HG03103 (cell line): ENCODE results near the gene SPARCL1.
"Not testable (repeated sequence)": the region's sequence is repeated elsewhere in the genome, so short reads cannot be mapped to it uniquely, and the experiment has no call there.

Experiments
- ATAC-seq: cut with Tn5 transposase; IDR thresholded peaks from one replicate; pipeline ENCODE4 v1.9.1; 2021; ENCODE audit warnings: low read depth; ENCODE audit not compliant: unreplicated experiment

SPARCL1 gene, protein sequence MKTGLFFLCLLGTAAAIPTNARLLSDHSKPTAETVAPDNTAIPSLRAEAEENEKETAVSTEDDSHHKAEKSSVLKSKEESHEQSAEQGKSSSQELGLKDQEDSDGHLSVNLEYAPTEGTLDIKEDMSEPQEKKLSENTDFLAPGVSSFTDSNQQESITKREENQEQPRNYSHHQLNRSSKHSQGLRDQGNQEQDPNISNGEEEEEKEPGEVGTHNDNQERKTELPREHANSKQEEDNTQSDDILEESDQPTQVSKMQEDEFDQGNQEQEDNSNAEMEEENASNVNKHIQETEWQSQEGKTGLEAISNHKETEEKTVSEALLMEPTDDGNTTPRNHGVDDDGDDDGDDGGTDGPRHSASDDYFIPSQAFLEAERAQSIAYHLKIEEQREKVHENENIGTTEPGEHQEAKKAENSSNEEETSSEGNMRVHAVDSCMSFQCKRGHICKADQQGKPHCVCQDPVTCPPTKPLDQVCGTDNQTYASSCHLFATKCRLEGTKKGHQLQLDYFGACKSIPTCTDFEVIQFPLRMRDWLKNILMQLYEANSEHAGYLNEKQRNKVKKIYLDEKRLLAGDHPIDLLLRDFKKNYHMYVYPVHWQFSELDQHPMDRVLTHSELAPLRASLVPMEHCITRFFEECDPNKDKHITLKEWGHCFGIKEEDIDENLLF

DNA sequence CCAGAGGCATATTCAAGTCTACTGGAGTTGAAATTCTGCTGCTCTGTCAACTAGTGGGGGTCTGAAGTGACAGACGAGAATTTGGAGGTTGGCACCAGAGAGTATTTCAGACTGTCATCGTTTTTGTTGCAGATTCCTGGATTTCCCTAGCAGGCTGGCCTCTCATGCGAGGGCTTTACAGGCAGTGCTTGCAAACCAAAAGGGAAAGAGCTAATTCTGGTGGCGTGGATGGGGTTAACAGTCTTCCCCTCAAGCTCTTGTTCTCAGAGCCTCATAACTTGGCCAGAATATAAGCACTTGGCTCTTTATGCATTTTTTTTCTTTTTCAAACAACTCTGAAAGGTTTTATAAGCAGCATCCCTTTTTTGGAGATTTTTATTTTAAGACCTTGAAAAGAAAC, at the start of gene SPARCL1:
Gene SPARCL1 (minus strand): TSS at position 190 of the 400 bp plus-strand sequence. CDS start 29,802 bp downstream, outside the sequence.
- no peak for ATAC-seq

DNA sequence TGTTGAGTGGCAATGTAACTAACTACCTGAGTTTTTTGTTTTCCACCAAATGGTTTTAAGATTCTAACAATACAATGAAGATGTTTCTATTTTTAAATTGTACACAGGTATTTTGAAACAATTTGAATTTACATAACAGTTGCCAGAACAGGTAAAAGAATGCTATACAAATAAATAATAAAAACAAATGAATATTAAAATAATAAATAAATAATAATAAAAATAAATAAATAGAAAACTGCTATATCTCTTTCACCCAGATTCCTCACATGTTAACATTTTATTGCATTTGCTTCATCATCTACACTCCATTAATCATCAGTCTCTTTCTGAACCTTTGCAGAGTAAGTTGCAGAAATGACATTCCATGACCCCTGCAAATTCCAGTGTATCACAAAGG, 46.8 kb upstream of the SPARCL1 start:
- ATAC-seq, result no peak

DNA sequence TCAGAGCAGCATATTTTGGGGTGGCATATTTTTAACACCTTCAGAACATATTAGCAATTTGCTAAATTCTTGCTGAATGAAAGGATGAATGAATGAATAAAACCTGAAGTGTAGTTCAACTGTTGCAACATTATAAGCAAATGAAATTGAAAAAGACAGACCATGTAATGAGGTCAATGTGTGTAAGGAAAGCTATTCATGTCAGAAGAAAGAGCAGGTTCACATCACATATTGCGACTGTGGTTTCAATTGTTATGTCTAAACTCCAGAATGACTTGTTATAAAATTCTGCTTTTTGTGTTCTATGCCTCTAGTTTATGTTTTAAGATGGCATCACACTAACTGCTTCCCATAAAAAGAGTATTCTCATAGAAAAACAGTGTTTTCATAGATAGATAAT, 46.2 kb upstream of the SPARCL1 start:
- ATAC-seq, result no peak

DNA sequence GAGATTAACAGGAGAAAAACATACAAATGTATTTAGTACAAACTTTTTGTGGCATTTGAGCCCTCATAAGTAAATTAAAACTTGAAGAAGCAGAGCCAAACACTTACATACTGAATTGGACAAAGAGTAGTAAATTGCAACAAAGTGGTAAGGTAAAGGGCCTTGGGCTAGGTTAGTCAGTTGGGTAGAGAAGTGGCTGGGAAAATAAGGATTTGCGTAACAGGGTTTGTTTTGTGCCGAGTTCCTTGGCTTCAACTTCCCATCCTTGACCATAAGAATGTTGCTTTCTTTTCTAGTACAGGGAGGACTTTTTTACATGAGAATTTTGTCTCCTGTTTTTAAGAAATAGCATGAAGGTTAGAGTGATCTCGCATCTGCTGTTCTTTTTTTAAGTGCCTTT, 45.8 kb upstream of the SPARCL1 start:
- ATAC-seq, result no peak

DNA sequence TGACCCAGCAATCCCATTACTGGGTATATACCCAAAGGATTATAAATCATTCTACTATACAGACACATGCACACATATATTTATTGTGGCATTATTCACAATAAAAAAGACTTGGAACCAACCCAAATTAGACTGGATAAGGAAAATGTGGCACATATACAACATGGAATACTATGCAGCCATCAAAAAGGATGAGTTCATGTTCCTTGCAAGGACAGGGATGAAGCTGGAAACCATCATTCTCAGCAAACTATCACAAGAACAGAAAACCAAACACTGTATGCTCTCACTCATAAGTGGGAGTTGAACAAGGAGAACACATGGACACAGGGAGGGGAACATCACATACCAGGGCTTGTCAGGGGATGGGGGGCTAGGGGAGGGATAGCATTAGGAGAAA, 45.2 kb upstream of the SPARCL1 start:
- ATAC-seq, result not testable (repeated sequence)

DNA sequence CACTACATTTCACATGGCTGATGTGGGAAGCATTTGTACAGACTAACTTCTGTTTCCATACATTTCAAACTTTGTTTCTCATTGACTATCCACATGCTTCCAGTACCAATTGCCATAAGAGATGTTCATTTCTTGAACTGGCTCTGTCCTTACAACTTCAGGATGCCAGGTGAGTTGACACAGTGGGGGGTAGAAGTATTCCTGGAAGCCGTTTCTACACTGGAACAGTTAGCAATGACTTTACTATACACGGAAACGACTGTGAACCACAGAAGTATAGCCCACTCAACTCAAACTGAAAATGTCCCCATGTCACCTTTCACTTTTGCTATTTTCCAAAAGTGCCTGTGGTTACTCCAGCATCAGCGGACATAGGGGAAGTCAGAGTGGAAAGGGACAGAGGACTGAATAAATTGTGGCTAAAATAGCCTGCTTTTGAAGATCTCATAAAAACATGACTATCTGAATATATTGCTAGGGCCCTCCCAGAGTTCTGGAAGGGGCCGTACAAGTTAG, 41.2 kb upstream of the SPARCL1 start:
- ATAC-seq, result no peak

DNA sequence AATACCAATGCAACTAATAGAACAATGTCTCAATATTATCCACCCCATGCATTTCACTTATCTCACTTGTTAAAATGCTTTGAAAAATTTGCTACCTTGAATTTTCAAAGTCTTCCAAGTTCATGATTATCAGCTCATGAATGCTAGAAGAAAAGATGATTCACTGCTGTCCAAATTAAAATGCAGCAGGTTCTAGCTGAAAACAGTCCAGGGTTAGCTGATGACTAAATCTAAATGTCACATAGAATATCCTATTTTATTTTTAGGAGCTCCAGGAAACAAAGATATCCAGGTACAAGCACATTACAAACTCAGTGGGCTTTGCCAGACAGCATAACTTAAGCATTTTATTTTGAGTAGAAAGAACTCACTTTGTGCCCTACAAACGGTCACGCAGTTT, 38.0 kb upstream of the SPARCL1 start:
- no peak for ATAC-seq

DNA sequence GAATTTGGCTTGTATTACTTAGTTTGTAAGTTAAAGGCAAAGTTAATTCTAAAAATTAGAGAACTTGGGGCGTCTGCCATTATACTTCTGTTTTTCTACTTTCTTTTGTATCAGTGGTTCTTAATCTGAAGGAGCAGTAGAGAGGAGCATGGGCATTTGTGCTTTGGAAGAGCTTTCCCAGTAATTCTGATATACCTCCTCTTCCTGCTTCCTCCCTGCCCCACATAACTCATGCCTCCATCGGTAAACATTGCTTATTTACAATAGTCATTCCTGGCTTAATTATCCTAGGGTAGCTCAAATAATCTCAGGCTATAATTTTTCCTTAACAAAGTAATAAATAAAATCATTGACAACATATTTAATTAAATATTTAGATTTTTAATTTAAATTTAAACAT, 37.1 kb upstream of the SPARCL1 start:
- no peak for ATAC-seq

DNA sequence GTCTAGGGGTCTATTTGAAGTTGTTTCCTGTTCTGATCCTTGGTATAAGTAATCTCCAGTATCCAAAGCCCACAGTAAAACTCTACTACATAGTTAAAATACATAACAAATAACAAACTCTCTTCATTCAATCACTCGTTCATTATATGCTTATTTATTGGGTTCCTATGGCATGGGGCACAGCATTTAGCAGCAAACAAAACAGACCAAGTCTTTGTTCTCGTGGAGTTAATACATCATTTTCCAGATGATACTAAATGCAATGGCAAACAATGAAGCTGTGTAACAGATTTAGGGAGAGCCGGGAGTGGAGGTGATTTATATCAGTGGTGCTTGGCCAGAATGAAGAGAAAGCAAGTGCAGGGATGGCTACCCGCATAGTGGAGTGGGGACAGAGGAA, 36.6 kb upstream of the SPARCL1 start:
- ATAC-seq, result no peak

DNA sequence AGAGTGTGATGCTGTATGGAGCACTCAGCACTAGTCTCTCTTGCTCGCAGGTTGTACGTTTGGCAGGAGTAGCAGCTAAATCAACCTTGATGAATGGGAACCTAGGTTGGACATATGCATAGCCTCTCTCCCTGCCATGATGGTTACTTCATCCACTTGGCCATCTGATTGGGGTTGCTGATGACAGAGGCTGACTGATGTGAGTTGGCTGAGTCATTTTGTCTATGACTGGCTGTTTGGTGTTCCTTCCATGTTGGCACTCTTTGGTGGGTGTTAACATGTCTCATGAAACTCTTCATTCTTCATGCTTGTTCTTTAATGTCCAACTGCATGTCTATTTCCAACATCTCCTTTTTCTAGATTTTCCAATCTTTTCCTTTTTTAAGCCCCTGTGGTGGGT, 31.6 kb upstream of the SPARCL1 start:
- no peak for ATAC-seq

DNA sequence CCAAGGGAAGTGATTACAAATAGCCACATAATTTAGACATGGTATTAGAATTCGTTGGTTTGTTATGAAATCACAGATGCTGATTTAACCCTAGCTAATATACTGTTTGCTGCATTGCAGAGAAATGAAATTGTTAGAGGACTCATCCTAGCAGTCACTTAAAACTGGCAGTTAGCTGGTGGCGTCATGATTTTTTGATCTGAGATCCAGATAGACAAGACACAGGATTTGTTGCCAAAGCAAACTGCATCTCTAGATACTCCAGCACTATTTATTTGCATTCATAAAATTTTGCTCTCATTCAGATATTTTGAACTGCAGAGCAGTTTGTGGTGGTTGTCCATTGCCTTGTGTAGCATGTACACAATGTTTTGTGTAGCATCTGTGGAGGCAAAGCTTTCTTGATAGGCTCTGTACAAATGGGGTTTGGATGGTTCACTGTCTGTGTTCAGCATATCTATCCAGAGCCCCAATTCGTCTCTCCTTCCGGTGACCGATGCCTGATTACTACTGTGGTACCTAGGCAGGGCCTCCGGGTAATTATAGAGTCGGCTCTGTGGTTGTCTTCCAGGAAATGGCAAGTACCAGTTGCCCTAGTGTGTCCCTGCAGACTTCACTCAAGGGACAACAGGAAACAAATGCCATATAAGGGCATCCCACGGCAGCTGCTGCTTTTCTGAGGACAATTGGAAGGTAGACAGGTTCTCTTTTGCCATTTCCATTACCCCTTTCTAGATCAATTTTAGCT, 30.1 kb upstream of the SPARCL1 start:
- peak; percentile 98 for ATAC-seq

DNA sequence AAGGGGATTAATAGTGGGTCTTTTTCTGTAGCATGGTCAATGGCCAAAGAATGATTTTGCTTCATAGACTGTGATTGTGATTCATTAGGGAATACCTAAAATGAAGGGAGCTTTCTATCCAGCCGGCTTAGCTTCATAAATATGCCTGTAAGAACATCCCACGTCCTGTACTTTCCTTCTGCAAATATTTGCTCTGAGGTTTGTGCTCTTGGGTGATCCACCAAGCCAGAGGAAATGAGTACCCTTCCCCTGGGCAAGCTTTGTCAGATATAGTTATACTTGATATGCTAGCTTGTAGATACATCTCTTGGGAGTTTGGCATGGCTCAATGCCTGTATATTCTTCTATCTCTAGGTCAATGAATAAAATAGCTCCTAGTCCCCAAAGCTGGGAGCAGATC, 28.2 kb upstream of the SPARCL1 start:
- ATAC-seq, result no peak

DNA sequence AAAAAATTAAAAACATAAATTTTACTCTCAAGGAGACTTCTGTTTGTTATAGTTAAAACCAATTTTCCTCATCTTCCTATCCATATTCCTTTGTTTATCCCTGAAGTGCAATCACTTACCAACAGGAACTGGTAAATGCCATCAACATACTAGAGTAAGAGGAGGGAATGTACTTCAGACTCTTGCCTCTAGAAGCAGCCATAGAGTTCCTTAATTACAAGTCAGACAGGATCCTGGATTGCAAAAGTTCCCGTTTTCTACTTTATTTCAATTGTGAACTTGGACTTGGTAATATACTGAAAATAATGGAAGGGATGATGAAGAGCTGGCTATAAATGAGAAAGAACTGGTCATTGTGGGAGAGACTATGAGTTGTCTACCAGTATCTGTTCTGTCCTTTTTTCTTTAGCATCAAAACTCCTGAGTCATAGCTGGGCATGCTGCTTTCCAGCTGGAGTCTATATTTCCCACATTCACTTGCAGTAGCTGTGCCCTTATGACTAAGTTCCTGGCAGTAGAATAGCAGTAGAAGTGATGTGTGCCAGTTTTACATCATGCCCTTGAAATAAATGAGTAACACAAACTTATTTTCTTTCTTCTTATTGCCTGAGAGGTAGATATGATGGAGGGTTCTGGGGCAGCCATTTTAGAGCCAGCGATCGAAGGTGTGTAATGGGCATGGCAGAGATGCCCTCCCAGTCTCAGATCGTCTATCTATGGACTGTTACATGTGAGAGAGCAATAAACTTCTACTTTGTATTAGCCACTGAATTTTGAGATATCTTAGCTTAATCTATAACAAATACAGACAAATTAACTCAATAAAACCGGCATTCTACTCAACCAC, 26.8 kb upstream of the SPARCL1 start:
- ATAC-seq, result no peak

DNA sequence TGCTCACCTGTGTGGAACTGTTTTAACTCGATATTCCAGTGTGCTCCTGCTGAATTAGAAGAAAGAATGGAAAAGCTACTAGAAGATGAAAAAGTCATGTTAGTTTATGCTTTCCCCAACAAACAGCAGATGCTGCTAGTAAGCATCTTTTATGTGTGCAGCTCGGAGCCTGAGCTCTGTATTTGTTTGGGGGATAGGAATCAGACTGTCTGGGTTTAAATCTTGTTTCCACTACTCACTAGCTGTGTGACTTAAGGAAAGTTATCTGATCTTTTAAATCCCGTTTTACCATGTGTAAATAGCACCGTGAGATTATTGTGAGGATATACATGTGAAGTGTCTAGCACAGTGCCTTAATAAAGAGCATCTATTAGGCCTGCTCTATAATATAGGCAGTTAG, 24.0 kb upstream of the SPARCL1 start:
- ATAC-seq, result no peak

DNA sequence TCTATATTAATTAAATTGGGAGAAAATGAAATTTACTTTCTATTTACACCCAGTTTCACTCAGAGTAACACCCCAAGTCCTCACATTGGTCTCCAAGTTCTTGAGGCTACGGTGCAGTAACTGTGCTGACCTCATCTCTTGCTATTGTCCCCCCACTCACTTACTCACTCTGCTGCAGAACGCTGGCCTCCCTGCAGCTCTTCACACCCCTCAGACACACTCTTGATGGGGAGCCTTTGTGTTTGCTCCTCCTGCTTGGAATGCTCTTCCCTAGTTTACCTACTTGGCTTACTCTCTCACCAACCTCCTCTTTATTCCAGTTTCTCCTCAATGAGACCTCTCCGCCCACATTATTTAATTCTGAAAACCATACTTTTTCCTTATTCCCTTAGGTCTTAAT, 22.2 kb upstream of the SPARCL1 start:
- ATAC-seq, result no peak

DNA sequence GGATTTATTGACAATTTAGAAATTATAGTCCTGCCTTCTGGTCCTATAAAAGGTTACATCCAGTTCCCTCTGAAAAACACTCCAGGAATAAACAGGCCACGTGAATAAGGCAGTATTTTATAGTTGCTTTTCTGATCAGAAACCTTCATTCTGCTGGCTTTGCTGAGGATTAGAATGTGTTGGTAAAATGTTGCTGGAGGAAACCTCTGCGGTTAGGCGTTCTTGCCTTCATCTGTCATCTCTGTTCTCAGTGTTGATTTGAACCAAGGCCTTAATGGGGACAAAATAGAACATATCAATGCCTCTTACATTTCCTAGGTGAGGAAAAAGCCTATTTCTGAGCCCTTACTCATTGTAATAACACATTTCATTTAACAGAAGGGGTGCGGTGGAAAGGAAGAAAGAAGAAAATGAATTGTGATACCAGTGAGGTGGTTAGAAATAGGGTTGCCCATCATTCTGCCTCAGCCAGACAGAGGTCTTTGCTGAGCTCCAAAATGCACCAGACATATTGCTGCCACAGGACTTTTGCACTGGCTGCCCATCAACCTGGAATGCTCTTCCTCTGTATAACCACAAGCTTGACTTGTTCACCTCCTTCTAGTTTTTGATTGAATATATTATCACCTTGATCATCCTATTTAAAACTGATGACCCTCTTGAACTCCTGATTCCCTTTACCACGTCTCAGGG, 18.0 kb upstream of the SPARCL1 start:
- ATAC-seq, result no peak

DNA sequence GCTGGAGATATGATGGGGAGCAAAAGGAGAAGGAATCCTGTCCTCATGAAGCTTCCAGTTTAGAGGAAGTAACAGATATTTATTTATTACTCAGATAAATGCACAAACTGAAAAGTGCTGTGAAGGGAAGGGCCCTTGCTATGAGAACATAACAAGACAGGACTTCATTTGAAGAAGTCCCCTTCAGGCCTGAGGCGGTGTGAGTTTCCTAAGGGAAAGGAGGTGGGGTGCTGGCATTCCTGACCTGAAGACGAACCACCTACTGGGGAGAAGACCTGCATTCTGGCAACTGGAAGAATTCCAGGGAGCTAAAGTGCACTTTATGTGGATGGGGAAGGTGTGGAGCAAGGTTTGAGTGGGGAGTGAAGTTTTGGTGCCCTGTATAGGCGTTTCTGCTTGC, 15.9 kb upstream of the SPARCL1 start:
- ATAC-seq, result no peak

DNA sequence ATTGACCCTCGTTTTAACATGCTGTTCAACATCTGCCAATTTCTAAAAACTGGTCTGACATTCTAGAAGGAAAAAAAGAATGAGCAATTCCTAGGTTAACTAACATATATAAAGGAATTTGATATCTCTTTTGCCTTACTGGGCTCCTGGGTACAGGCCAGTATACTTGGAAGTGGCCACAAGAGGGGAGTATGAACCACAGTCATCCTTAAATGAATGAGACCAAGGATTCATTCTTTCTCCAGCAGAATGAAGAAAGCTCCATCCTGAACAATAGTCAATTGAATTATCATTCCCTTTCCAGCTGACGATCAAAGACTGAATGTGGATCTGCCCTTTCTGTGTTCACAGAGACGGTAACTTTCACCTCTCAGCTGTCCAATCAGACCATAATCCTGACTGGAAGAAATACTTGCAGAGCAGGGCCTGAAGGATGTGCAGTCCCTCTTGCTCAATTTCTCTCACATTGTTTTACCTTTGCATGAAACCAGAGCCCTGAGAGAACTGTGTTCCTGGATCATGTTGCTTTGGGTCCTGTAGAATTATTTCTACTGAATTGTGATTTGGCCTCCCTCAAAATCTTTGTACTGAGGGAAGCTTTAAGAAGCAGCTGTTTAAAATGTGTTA, 14.8 kb upstream of the SPARCL1 start:
- ATAC-seq, result no peak

DNA sequence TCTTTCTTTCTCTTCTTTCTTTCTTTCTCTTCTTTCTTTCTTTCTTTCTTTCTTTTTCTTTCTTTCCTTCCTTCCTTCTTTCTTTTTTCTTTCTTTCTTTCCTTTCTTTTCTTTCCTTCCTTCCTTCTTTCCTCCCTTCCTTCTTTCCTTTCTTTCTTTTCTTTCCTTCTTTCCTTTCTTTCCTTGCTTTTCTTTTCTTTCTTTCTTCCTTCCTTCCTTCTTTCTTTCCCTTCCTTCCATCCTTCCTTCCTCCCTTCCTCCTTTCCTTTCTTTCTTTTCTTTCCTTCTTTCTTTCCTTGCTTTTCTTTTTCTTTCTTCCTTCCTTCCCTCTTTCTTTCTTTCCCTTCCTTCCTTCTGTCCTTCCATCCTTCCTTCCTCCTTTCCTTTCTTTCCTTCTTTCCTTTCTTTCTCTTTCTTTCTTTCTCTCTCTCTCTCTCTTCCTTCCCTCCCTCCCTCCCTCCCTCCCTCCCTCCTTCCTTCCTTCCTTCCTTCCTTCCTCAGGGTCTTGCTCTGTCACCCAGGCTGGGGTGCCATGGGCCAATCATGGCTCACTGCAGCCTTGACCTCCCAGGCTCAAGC, 13.6 kb upstream of the SPARCL1 start:
- ATAC-seq, result no peak
